K562 (cell line): ENCODE results near the gene TRAIP.

Experiments used
- BHLHE40 ChIP-seq: IDR thresholded peaks from 2 replicates; pipeline ENCODE4 v1.6.1; 2011; ENCODE audit warnings: low read length, improper control_type of control experiment
- ZNF12 ChIP-seq: sonication (generic); formaldehyde crosslinking; IDR thresholded peaks from 2 replicates; pipeline ENCODE4 v1.4.0; 2020; ENCODE audit warnings: mild to moderate bottlenecking, missing genetic modification reagents
- ZNF311 ChIP-seq: fragments of 250-450 bp; sonication (Bioruptor Pico); IDR thresholded peaks from 2 replicates; pipeline ENCODE4 v1.4.0; 2020; ENCODE audit warnings: mild to moderate bottlenecking, moderate library complexity
- TF ChIP-seq, protein P1 (sequence below): sonication (generic); formaldehyde crosslinking; IDR thresholded peaks from 2 replicates; pipeline ENCODE4 v1.8.0; 2022; ENCODE audit warnings: missing genetic modification reagents, mild to moderate bottlenecking, borderline replicate concordance

- TF ChIP-seq ZNF12 (CRISPR knock-in tag) (no peak), ZNF311 (CRISPR knock-in tag) (no peak), BHLHE40 (no peak)
- TF ChIP-seq, protein P1, sequence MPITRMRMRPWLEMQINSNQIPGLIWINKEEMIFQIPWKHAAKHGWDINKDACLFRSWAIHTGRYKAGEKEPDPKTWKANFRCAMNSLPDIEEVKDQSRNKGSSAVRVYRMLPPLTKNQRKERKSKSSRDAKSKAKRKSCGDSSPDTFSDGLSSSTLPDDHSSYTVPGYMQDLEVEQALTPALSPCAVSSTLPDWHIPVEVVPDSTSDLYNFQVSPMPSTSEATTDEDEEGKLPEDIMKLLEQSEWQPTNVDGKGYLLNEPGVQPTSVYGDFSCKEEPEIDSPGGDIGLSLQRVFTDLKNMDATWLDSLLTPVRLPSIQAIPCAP (CRISPR knock-in tag), result no peak
These were observed 61.1 kb downstream of the TRAIP start for GRCh38 chr3:49794926-49795905.
